Fibroblast of lung (primary cell): ENCODE results near the gene LITAF.

Experiments used
- EZH2 ChIP-seq: IDR thresholded peaks from 2 replicates; pipeline ENCODE4 v1.5.1; 2012; ENCODE audit warnings: low read length, control low read depth, mild to moderate bottlenecking; ENCODE audit errors: missing control alignments
- TF ChIP-seq, protein P1 (sequence below), 2 donors: IDR thresholded peaks in 1 of 2; conservative IDR thresholded peaks in 1 of 2; 1 replicate in 1 of 2; 2 replicates in 1 of 2; pipeline ENCODE4 v1.5.1; 2011 to 2012; ENCODE audit warnings: low read length in 2 of 2, control low read depth in 1 of 2, inconsistent platforms in 1 of 2, low read depth in 1 of 2, mild to moderate bottlenecking in 1 of 2

GRCh38 chr16:11627822-11628457 lies 41.2 kb upstream of the LITAF start:
- TF ChIP-seq, protein P1, sequence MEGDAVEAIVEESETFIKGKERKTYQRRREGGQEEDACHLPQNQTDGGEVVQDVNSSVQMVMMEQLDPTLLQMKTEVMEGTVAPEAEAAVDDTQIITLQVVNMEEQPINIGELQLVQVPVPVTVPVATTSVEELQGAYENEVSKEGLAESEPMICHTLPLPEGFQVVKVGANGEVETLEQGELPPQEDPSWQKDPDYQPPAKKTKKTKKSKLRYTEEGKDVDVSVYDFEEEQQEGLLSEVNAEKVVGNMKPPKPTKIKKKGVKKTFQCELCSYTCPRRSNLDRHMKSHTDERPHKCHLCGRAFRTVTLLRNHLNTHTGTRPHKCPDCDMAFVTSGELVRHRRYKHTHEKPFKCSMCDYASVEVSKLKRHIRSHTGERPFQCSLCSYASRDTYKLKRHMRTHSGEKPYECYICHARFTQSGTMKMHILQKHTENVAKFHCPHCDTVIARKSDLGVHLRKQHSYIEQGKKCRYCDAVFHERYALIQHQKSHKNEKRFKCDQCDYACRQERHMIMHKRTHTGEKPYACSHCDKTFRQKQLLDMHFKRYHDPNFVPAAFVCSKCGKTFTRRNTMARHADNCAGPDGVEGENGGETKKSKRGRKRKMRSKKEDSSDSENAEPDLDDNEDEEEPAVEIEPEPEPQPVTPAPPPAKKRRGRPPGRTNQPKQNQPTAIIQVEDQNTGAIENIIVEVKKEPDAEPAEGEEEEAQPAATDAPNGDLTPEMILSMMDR (conservative IDR thresholded peaks at IDR 0.05 in 1 of 2, IDR thresholded peaks at IDR 0.05 in 1 of 2; ENCODE audit: low read depth in 1 of 2, low read length in 2 of 2), result no peak
- no peak for TF ChIP-seq EZH2
